Islet of Langerhans (tissue), 1 donor: ENCODE measurements around the gene ERICH4.
"Not testable (repeated sequence)": the region's sequence is repeated elsewhere in the genome, so short reads cannot be mapped to it uniquely, and the experiment has no call there.

Source experiments
- FAIRE-seq: peaks from one replicate; lab custom pipeline; 2011; peaks lifted over from hg19 to GRCh38; lab: Jason Lieb, UNC

ERICH4 gene

GRCh38 chr19:41414461-41414860 lies 28.5 kb upstream of the ERICH4 start:
- no peak for FAIRE-seq

GRCh38 chr19:41415154-41415571 lies 27.8 kb upstream of the ERICH4 start:
- FAIRE-seq = peak; percentile 92

- FAIRE-seq = no peak
Measured at GRCh38 chr19:41416194-41416674, 26.7 kb upstream of the ERICH4 start.

GRCh38 chr19:41420101-41420880 lies 22.7 kb upstream of the ERICH4 start:
- no peak for FAIRE-seq

- FAIRE-seq = no peak
Measured at GRCh38 chr19:41421314-41421713, 21.6 kb upstream of the ERICH4 start.

DNA sequence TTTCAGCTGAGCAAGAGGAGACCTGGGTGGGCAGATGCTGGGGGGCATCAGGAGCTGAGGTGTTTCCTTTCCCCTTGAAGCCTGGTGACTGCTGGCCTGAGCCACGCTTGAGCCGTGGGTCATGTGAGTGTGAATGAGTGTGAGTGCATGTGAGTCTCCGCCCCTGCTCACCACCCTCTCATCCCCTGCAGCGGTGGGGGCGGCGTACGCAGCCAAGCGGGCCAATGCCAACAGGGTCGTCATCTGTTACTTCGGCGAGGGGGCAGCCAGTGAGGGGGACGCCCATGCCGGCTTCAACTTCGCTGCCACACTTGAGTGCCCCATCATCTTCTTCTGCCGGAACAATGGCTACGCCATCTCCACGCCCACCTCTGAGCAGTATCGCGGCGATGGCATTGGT lies 21.0 kb upstream of the ERICH4 start:
- FAIRE-seq = no peak

- FAIRE-seq = no peak
Measured at GRCh38 chr19:41422456-41422855, 20.5 kb upstream of the ERICH4 start.

- FAIRE-seq = no peak
Measured at GRCh38 chr19:41422955-41423354, 20.0 kb upstream of the ERICH4 start.

GRCh38 chr19:41424335-41425173 lies 18.4 kb upstream of the ERICH4 start:
- no peak for FAIRE-seq

GRCh38 chr19:41425174-41426115 lies 17.5 kb upstream of the ERICH4 start:
- no peak for FAIRE-seq

DNA sequence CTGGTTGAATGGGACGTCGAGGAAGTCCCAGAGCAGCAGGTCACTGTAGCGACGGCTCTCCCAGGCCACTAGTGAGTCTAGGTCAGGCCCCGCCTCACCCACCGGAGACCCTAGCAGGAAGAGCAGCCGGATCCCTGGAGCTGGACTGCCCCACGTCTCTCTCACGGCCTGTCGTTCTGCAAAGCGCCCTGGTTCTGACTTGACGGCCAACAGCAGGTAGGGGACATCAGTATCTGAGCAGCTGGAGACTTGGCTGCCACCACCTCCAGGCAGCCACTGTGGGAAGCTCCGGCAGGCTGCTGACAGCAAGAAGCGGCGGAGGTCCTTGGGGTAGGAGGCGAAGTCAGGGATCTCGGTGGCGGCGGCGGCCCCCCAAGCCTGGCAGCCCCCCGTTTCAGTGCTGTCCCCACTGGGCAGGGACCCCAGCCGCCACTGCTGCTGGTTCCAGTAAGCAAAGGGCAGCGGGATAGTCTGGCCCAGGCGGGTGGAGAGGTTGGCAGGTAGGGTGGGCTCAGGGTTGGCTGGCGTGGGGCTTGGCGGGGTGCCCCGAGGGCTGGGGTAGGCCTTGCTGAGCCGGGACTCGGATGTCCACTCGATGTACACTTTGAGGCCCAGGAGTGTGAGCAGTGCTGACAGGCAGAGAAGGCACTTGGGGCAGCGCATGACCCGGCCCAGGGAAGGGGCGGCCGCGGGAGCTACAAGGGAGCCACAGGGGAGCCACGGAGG lies 16.7 kb upstream of the ERICH4 start:
- FAIRE-seq = no peak

DNA sequence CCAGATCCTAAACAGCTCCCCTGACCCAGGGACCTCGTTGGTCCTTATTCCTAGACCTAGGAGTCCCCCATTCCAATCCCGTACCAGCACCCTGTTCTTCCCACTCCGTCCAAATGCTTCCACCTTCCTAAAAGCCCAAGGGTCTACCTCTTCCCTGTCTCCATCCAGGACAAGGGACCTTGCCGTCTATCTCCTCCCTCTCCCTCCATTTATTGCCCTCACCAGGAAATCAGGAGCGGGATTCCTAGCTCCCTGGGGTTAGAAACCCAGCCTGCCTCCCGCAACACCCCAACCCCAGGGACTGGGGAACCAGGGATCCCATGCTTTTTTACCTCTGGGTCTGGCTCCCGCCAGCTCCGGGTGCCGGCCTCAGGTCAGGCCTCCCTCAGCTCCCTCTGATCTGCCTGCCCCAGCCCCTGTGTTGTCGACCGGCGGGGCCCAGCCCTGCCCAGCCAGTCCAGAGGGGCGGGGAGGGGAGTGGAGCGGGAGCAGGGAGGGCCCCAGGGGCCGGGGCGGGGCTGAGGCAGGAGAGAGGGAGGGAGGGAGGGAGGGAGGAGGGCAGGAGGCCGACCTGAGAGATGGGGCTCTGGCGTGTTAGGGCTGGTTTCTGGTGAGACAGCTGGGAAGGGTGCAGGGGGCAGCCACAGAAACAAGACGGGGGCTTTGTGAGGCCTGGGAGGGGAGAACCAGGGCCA lies 15.9 kb upstream of the ERICH4 start, which contains the start of gene B3GNT8:
TSS of gene B3GNT8 (minus strand) at position 423 of the 695 bp plus-strand sequence. CDS start 596 bp downstream, outside the sequence.
- no peak for FAIRE-seq

GRCh38 chr19:41427647-41428480 lies 15.1 kb upstream of the ERICH4 start:
- FAIRE-seq = no peak

DNA sequence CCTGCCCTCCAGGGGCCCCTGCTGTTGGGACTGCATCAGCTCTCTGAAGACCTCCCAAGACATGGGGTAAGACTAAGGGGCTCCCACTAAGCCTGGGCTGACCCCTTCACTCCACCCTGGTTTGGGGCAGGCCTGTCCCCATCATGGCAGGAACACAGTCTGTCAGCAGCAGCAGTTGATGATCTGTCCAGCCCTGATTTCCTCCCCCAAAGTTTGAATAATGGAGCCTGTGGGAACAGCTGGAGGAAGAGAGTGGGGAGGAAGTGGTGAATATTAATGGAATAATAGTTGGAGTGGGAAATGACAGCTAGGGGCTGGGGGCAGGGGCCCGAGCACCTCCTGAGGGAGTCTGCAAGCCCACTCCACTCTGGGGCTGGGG lies 14.5 kb upstream of the ERICH4 start:
- no peak for FAIRE-seq

DNA sequence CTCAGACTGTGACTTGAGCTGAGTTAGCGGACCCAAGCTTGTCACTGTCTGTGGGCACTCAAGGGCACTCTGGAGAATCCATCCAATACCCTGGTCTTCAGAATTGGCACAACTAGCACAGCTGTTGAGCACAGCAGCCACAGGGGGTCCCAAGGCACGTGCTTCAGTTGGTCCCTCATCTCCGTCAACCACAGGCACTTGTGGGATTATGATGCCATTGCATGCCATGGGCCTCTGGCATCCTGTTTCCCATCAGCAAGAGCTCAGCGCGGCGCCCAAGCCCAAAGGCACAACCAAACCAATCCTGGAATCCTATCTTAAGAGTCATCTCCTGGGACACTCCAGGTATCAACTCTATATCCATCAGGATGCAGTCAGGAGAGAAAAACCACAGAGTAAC lies 12.0 kb upstream of the ERICH4 start:
- no peak for FAIRE-seq

- no peak for FAIRE-seq
Measured at GRCh38 chr19:41431426-41432386, 11.2 kb upstream of the ERICH4 start.

DNA sequence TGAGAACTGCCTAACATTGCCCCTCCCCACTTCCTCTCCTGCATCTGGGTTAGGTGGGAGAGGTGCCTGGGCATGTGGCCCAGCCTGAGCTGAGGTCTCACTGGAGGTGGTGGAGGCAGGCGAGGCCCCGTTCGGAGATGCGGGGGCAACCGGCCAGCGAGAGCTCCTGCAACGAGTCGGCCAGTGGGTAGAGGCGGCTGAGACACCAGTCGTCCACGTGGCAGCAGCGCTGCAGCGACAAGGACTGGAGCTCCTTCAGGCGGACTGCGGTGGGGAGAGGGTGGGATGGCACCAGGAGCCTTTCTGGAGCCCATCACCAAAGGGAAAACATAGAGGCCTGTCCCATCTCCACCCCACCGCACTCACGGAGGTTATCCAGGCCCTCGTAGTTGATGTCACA lies 9.8 kb upstream of the ERICH4 start:
- FAIRE-seq = no peak

GRCh38 chr19:41434450-41434849 lies 8.5 kb upstream of the ERICH4 start:
- no peak for FAIRE-seq

- not testable (repeated sequence) for FAIRE-seq
Measured at GRCh38 chr19:41435376-41435775, 7.6 kb upstream of the ERICH4 start.
